Stimulated activated CD8-positive, alpha-beta memory T cell treated with anti-CD3 and anti-CD28 coated beads, Interleukin-12 subunit alpha, Interleukin-12 subunit beta, amount 100 ng/mL, for 24 hours (primary cell): ENCODE results near the gene EML4.

Experiments used
- DNase-seq: peaks from one replicate; pipeline ENCODE4 v3.0.0-alpha.2; 2020; ENCODE audit errors: extremely low read depth

The EML4 gene

GRCh38 chr2:42225573-42225972 is 56.4 kb downstream of the EML4 start:
- no peak for DNase-seq

- no peak for DNase-seq
Measured at GRCh38 chr2:42227491-42227890, 58.3 kb downstream of the EML4 start.

GRCh38 chr2:42228101-42228500 is 58.9 kb downstream of the EML4 start:
- no peak for DNase-seq

GRCh38 chr2:42229949-42230348 is 60.8 kb downstream of the EML4 start:
- no peak for DNase-seq

- DNase-seq, result no peak
Measured at GRCh38 chr2:42230891-42231290, 61.7 kb downstream of the EML4 start.

GRCh38 chr2:42232024-42232423 is 62.9 kb downstream of the EML4 start:
- no peak for DNase-seq

- DNase-seq, result no peak
Measured at GRCh38 chr2:42233976-42234441, 64.9 kb downstream of the EML4 start.

- DNase-seq, result no peak
Measured at GRCh38 chr2:42236911-42237310, 67.8 kb downstream of the EML4 start.

GRCh38 chr2:42238644-42239288 is 69.6 kb downstream of the EML4 start:
- no peak for DNase-seq

GRCh38 chr2:42239289-42239661 is 70.1 kb downstream of the EML4 start:
- DNase-seq, result no peak

GRCh38 chr2:42239811-42240210 is 70.7 kb downstream of the EML4 start:
- DNase-seq, result no peak

GRCh38 chr2:42241517-42241916 is 72.4 kb downstream of the EML4 start:
- no peak for DNase-seq

GRCh38 chr2:42243297-42243696 is 74.1 kb downstream of the EML4 start:
- no peak for DNase-seq

- DNase-seq, result no peak
Measured at GRCh38 chr2:42244520-42244919, 75.4 kb downstream of the EML4 start.

- no peak for DNase-seq
Measured at GRCh38 chr2:42245396-42245795, 76.2 kb downstream of the EML4 start.

GRCh38 chr2:42246562-42246961 is 77.4 kb downstream of the EML4 start:
- no peak for DNase-seq

GRCh38 chr2:42248846-42249245 is 79.7 kb downstream of the EML4 start:
- no peak for DNase-seq

- no peak for DNase-seq
Measured at GRCh38 chr2:42249284-42249683, 80.1 kb downstream of the EML4 start.

- DNase-seq, result no peak
Measured at GRCh38 chr2:42249887-42250286, 80.7 kb downstream of the EML4 start.

- no peak for DNase-seq
Measured at GRCh38 chr2:42250925-42251324, 81.8 kb downstream of the EML4 start.

- DNase-seq, result no peak
Measured at GRCh38 chr2:42252464-42252863, 83.3 kb downstream of the EML4 start.

- DNase-seq, result no peak
Measured at GRCh38 chr2:42254186-42254895, 85.2 kb downstream of the EML4 start.

GRCh38 chr2:42256505-42256904 is 87.4 kb downstream of the EML4 start:
- DNase-seq, result no peak
